Endodermal cell (in vitro differentiated cells): ENCODE results near the gene PDCL2. TPM values are rescaled to one million over a fixed set of nuclear protein-coding genes. Genes with fewer than 3 reads are reported as not detected.

Source experiments
- DNase-seq: peaks from one replicate; pipeline ENCODE4 v3.0.0-alpha.2; 2017
- H3K27ac ChIP-seq: 2 replicates; pipeline ENCODE4 v1.5.1; 2013; ENCODE audit warnings: mild to moderate bottlenecking, low read depth, low read length, moderate library complexity
- H3K27me3 ChIP-seq: 2 replicates; pipeline ENCODE4 v1.6.1; 2013; ENCODE audit warnings: mild to moderate bottlenecking, low read length, moderate library complexity; ENCODE audit not compliant: insufficient read depth, control insufficient read depth, poor library complexity, severe bottlenecking
- H3K36me3 ChIP-seq: 2 replicates; pipeline ENCODE4 v1.7.0; 2013; ENCODE audit warnings: mild to moderate bottlenecking, low read length, moderate library complexity; ENCODE audit not compliant: control insufficient read depth, insufficient read depth
- H3K4me1 ChIP-seq: one replicate; pipeline ENCODE4 v1.7.0; 2013; ENCODE audit warnings: low read length; ENCODE audit not compliant: control insufficient read depth, insufficient read depth
- H3K4me3 ChIP-seq: 2 replicates; pipeline ENCODE4 v1.5.1; 2013; ENCODE audit warnings: mild to moderate bottlenecking, low read length, moderate library complexity
- H3K9ac ChIP-seq: 2 replicates; pipeline ENCODE4 v1.6.1; 2013; ENCODE audit warnings: mild to moderate bottlenecking, low read length, moderate library complexity; ENCODE audit not compliant: poor library complexity, severe bottlenecking; ENCODE audit errors: extremely low read depth
- H3K9me3 ChIP-seq: 2 replicates; pipeline ENCODE4 v1.6.1; 2013; ENCODE audit warnings: mild to moderate bottlenecking, low read length, moderate library complexity; ENCODE audit not compliant: control insufficient read depth
- H3K27ac Mint-ChIP-seq: 2 replicates; pipeline ENCODE4 v1.8.0; 2020; ENCODE audit warnings: mixed read lengths
- H3K27me3 Mint-ChIP-seq: 2 replicates; pipeline ENCODE4 v1.8.0; 2021; ENCODE audit warnings: mild to moderate bottlenecking, mixed read lengths; ENCODE audit not compliant: insufficient read depth
- H3K36me3 Mint-ChIP-seq: 2 replicates; pipeline ENCODE4 v1.8.0; 2020; ENCODE audit warnings: low read depth, mixed read lengths
- H3K4me1 Mint-ChIP-seq: 2 replicates; pipeline ENCODE4 v1.8.0; 2020; ENCODE audit warnings: mixed read lengths
- H3K4me3 Mint-ChIP-seq: 2 replicates; pipeline ENCODE4 v1.8.0; 2020; ENCODE audit warnings: mild to moderate bottlenecking, moderate library complexity, mixed read lengths
- H3K9me3 Mint-ChIP-seq: 2 replicates; pipeline ENCODE4 v1.8.0; 2020; ENCODE audit warnings: mild to moderate bottlenecking, mixed read lengths
- WGBS, 2 experiments: methylation state at CpG; one replicate each; pipeline versions ENCODE4 v1.1.5 to v1.1.7; 2013; ENCODE audit warnings: missing lambda C conversion rate in 2 of 2, mixed read lengths in 1 of 2; ENCODE audit not compliant: insufficient coverage in 1 of 2, insufficient read length in 1 of 2; 5-methylcytosine and 5-hydroxymethylcytosine counted together
- long read RNA-seq, 4 experiments: library from polyadenylated mRNA in 2 of 4; library from RNA in 1 of 4; library from capped mRNA in 1 of 4; stranded (forward) in 3 of 4; unstranded in 1 of 4; transcript quantifications; one replicate each; pipeline ENCODE4 v2.0.0, GENCODE V29; 2020 to 2021; ENCODE audit warnings: inconsistent platforms in 1 of 4
- polyA plus RNA-seq, 2 experiments: library from polyadenylated mRNA; stranded (reverse); fragments of 50-300 nt; gene quantifications; one replicate each; pipeline ENCODE4 v1.2.3, GENCODE V29; 2013
- total RNA-seq, 2 donors: library from RNA; stranded (reverse); fragmentation: NEBNext Ultra II Directional in 1 of 2; extraction: Animal tissue kit (Norgen Biotek cat#: 25700) in 1 of 2; gene quantifications; 2 replicates in 1 of 2; 3 replicates in 1 of 2; pipeline ENCODE4 v1.2.1, GENCODE V29; 2021
- TF ChIP-seq, protein P1 (sequence below): fragments of 200-600 bp; sonication (generic); conservative IDR thresholded peaks from 2 replicates; pipeline ENCODE4 v1.5.0; 2021; ENCODE audit warnings: antibody characterized with exemption, mild to moderate bottlenecking

PDCL2 gene, protein sequence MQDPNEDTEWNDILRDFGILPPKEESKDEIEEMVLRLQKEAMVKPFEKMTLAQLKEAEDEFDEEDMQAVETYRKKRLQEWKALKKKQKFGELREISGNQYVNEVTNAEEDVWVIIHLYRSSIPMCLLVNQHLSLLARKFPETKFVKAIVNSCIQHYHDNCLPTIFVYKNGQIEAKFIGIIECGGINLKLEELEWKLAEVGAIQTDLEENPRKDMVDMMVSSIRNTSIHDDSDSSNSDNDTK
- total RNA-seq: not detected
- not detected for polyA plus RNA-seq (2013, experiment 1 of 2)
- not detected for polyA plus RNA-seq (2013, experiment 2 of 2)
- long read RNA-seq, experiment 1: 0 reads
- long read RNA-seq, experiment 2: 0 reads
- long read RNA-seq, experiment 3: 0 reads
- long read RNA-seq, experiment 4: 0 reads

DNA sequence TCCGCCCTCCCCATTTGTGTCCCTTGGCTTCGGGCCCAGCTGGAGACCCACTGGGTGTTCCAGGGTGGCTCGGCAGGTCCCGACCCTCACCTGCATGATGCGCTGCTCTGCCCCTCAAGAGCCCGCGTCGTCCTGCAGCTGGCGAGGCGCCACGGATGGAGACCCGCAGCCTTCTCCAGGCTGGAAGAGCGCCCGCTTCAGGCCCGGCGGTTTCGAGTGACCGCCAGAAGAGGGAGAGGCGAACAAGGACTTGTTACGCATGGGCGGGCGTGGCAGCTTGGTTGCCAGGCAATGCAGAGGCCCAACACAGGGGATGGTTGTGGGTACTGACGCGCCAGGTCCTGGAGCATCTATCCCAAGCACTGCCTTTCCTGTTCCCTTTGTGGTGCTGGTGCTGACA, at the start of gene PDCL2:
TSS of gene PDCL2 (minus strand) at position 232 of the 400 bp plus-strand sequence. CDS start at position 96, 136 bp downstream.
- Histone ChIP-seq H3K27me3 (no peaks in the 10 kb centered on the region), H3K4me3 (no peak within 1 kb of the TSS), H3K9ac (no peak within 1 kb of the TSS), H3K36me3 (no peaks in the 10 kb centered on the region), H3K27ac (no peak within 1 kb of the TSS), H3K4me1 (peaks cover 7% of the 10 kb centered on the region), H3K9me3 (peaks cover 7% of the 10 kb centered on the region)
- 90 to 93% methylated on average over 2 to 24 of the region's 24 CpGs for WGBS, 2 experiments
- peaks cover 7% of the 10 kb centered on the region for H3K36me3 Mint-ChIP-seq
- no peak within 1 kb of the TSS for H3K27ac Mint-ChIP-seq
- peaks cover 5% of the 10 kb centered on the region for H3K9me3 Mint-ChIP-seq
- H3K27me3 Mint-ChIP-seq: no peaks in the 10 kb centered on the region
- H3K4me3 Mint-ChIP-seq: no peak within 1 kb of the TSS
- peaks cover 8% of the 10 kb centered on the region for H3K4me1 Mint-ChIP-seq
- TF ChIP-seq, protein P1, sequence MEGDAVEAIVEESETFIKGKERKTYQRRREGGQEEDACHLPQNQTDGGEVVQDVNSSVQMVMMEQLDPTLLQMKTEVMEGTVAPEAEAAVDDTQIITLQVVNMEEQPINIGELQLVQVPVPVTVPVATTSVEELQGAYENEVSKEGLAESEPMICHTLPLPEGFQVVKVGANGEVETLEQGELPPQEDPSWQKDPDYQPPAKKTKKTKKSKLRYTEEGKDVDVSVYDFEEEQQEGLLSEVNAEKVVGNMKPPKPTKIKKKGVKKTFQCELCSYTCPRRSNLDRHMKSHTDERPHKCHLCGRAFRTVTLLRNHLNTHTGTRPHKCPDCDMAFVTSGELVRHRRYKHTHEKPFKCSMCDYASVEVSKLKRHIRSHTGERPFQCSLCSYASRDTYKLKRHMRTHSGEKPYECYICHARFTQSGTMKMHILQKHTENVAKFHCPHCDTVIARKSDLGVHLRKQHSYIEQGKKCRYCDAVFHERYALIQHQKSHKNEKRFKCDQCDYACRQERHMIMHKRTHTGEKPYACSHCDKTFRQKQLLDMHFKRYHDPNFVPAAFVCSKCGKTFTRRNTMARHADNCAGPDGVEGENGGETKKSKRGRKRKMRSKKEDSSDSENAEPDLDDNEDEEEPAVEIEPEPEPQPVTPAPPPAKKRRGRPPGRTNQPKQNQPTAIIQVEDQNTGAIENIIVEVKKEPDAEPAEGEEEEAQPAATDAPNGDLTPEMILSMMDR: no peak
- peak; percentile 55 for DNase-seq

DNA sequence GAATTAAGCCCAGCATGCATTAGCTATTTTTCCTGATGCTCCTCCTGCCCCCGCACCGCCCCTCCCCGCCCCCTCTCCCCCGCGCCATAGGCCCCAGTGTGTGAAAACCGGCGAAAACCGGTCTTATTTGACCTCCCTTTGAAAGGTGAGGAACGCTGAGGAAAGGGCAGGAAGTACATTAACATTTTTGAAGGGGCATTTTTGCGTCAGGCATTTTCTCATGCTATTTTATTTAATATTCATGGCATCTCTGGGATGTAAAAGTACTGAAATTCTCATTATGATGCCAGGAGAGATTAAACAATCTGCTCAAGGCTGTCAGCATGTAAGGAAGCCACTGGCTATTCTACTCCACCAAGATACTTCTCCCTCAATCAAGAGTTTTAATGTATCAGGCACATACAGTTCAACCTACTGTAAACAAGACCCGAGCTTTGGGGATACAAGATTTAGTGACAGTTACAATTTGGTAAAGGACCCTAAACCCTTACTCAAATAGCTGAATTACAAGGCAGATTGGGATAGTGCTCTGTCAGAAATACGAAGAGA, 45.3 kb upstream of the PDCL2 start:
- peaks cover 6% of the 10 kb centered on the region for H3K4me1 ChIP-seq
- H3K27me3 ChIP-seq: peaks cover 14% of the 10 kb centered on the region
- DNase-seq: peak; percentile 75
- Mint-ChIP-seq H3K4me3 (no peak overlapping the region), H3K36me3 (no peaks in the 10 kb centered on the region), H3K4me1 (peaks cover 40% of the 10 kb centered on the region), H3K27ac (no peak overlapping the region), H3K27me3 (peaks cover 21% of the 10 kb centered on the region), H3K9me3 (no peaks in the 10 kb centered on the region)
- no peaks in the 10 kb centered on the region for H3K9me3 ChIP-seq
- 15% methylated on average over 12 of the region's 12 CpGs; no CpG with 5 or more reads in 1 of the 2 experiments for WGBS, 2 experiments
- no peak overlapping the region for H3K4me3 ChIP-seq
- no peak overlapping the region for H3K9ac ChIP-seq
- TF ChIP-seq, protein P1: no peak
- no peaks in the 10 kb centered on the region for H3K36me3 ChIP-seq
- H3K27ac ChIP-seq: no peak overlapping the region

DNA sequence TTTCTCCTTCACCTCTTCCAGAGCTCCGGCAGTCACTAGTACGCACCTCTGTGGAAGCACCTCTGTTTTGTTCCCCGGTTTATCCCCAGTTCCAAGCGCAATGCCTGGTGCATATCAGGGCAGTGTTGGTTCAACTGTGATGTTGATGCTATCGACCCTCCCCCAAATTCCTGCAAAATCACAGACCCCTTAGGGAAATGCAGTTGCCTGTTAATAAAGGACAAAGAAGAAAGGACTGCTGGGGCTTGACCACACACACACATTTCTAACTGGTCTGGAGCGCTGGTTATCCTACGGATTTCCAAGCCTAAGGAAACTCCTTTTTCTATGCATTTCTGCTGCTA, 44.6 kb upstream of the PDCL2 start:
- 7% methylated on average over 7 of the region's 7 CpGs; no CpG with 5 or more reads in 1 of the 2 experiments for WGBS, 2 experiments
- Mint-ChIP-seq H3K27me3 (peaks cover 21% of the 10 kb centered on the region), H3K36me3 (no peaks in the 10 kb centered on the region), H3K27ac (no peak overlapping the region), H3K4me1 (peaks cover 40% of the 10 kb centered on the region), H3K4me3 (peak overlapping the region; percentile 72), H3K9me3 (peaks cover 3% of the 10 kb centered on the region)
- Histone ChIP-seq H3K27me3 (peaks cover 14% of the 10 kb centered on the region), H3K27ac (no peak overlapping the region), H3K4me3 (peak overlapping the region; percentile 86), H3K4me1 (peaks cover 6% of the 10 kb centered on the region), H3K9ac (no peak overlapping the region), H3K36me3 (no peaks in the 10 kb centered on the region), H3K9me3 (peaks cover under 1% of the 10 kb centered on the region)
- peak; percentile 69 for DNase-seq
- TF ChIP-seq, protein P1: no peak
